Smooth muscle cell (in vitro differentiated cells): ENCODE data around the gene IDH3B. TPM values are rescaled to one million over a fixed set of nuclear protein-coding genes. Genes with fewer than 3 reads are reported as not detected.

ENCODE experiments used
- DNase-seq: peaks from one replicate; lab custom pipeline; 2025; ENCODE audit not compliant: unreplicated experiment; lab: John Stamatoyannopoulos, UW
- H2AFZ ChIP-seq: fragments of 200-600 bp; sonication (generic); 2 replicates; pipeline ENCODE4 v1.6.0; 2016; ENCODE audit warnings: antibody characterized with exemption, low read depth, mild to moderate bottlenecking
- H3F3A ChIP-seq: fragments of 200-600 bp; sonication (generic); 2 replicates; pipeline ENCODE4 v1.6.0; 2017; ENCODE audit warnings: antibody characterized with exemption, low read depth
- H3K27ac ChIP-seq: fragments of 200-600 bp; sonication (generic); 2 replicates; pipeline ENCODE4 v1.5.1; 2016; ENCODE audit warnings: low read depth, mild to moderate bottlenecking
- H3K27me3 ChIP-seq: fragments of 200-600 bp; sonication (generic); 2 replicates; pipeline ENCODE4 v1.6.1; 2016; ENCODE audit warnings: low read depth, mild to moderate bottlenecking
- H3K36me3 ChIP-seq: fragments of 200-600 bp; sonication (generic); 2 replicates; pipeline ENCODE4 v1.5.1; 2016; ENCODE audit warnings: low read depth
- H3K4me1 ChIP-seq: fragments of 200-600 bp; sonication (generic); 2 replicates; pipeline ENCODE4 v1.5.1; 2016; ENCODE audit warnings: low read depth
- H3K4me2 ChIP-seq: fragments of 200-600 bp; sonication (generic); 2 replicates; pipeline ENCODE4 v1.6.0; 2016; ENCODE audit warnings: mild to moderate bottlenecking
- H3K4me3 ChIP-seq: fragments of 200-600 bp; sonication (generic); 2 replicates; pipeline ENCODE4 v1.5.1; 2016; ENCODE audit warnings: mild to moderate bottlenecking
- H3K79me2 ChIP-seq: fragments of 200-600 bp; sonication (generic); 2 replicates; pipeline ENCODE4 v1.6.0; 2016; ENCODE audit warnings: low read depth, mild to moderate bottlenecking
- H3K9ac ChIP-seq: fragments of 200-600 bp; sonication (generic); 2 replicates; pipeline ENCODE4 v1.6.0; 2016; ENCODE audit warnings: low read depth
- H3K9me3 ChIP-seq: fragments of 200-600 bp; sonication (generic); replicated peaks from 2 replicates; pipeline ENCODE4 v1.5.1; 2016; ENCODE audit warnings: low read depth
- H4K20me1 ChIP-seq: fragments of 200-600 bp; sonication (generic); 2 replicates; pipeline ENCODE4 v1.6.0; 2016; ENCODE audit warnings: low read depth
- WGBS: methylation state at CpG from one replicate; pipeline ENCODE4 v1.1.7; 2016; ENCODE audit warnings: low lambda C conversion rate; 5-methylcytosine and 5-hydroxymethylcytosine counted together
- polyA plus RNA-seq: library from polyadenylated mRNA; unstranded; fragments of >200 nt; fragmentation: Nextera tagmentation; extraction: Ambion mirVana; gene quantifications from 2 replicates; pipeline ENCODE4 v1.2.1, GENCODE V29; 2016
- total RNA-seq: library from RNA; depleted of rRNA; stranded (reverse); fragments of >200 nt; gene quantifications from 2 replicates; pipeline ENCODE4 v1.2.3, GENCODE V29; 2014
- TF ChIP-seq, protein P1 (sequence below): fragments of 200-600 bp; sonication (generic); IDR thresholded peaks from 2 replicates; pipeline ENCODE4 v1.5.1; 2017; ENCODE audit warnings: borderline replicate concordance, mild to moderate bottlenecking, antibody characterized with exemption; ENCODE audit not compliant: insufficient read depth, poor library complexity, severe bottlenecking

IDH3B gene
- total and polyA plus RNA-seq, 2 experiments from 2014 or later = 64.2 to 89.6 TPM

DNA sequence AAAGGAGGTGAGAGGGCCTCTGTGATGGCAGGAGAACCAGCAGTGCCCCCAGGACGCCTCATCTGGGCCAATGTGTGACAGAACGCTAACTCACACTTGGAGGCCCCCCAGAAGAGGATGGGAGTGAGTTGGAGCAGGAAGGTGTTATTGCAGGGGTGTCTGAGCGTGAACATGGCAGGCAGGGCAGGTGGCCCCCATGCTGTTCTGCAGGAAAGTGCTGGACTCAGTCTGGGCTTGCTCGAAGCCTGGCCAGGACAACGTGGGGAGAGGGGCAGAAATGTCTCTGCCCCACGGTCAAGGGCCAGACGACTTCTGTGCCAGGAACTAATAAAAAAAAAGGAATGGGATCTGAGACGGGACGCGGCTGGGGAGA lies 27.6 kb upstream of the IDH3B start:
- H3K27ac ChIP-seq = no peak overlapping the region
- H2AFZ ChIP-seq = peak overlapping the region; percentile 91
- no peaks in the 10 kb centered on the region for H3K36me3 ChIP-seq
- TF ChIP-seq, protein P1, sequence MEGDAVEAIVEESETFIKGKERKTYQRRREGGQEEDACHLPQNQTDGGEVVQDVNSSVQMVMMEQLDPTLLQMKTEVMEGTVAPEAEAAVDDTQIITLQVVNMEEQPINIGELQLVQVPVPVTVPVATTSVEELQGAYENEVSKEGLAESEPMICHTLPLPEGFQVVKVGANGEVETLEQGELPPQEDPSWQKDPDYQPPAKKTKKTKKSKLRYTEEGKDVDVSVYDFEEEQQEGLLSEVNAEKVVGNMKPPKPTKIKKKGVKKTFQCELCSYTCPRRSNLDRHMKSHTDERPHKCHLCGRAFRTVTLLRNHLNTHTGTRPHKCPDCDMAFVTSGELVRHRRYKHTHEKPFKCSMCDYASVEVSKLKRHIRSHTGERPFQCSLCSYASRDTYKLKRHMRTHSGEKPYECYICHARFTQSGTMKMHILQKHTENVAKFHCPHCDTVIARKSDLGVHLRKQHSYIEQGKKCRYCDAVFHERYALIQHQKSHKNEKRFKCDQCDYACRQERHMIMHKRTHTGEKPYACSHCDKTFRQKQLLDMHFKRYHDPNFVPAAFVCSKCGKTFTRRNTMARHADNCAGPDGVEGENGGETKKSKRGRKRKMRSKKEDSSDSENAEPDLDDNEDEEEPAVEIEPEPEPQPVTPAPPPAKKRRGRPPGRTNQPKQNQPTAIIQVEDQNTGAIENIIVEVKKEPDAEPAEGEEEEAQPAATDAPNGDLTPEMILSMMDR = no peak
- DNase-seq = no peak
- no peaks in the 10 kb centered on the region for H3F3A ChIP-seq
- H3K4me3 ChIP-seq = peak overlapping the region; percentile 49
- peaks cover 8% of the 10 kb centered on the region for H3K4me1 ChIP-seq
- H4K20me1 ChIP-seq = peaks cover 22% of the 10 kb centered on the region
- peak overlapping the region; percentile 85 for H3K4me2 ChIP-seq
- peaks cover 36% of the 10 kb centered on the region for H3K27me3 ChIP-seq
- H3K9me3 ChIP-seq = no peaks in the 10 kb centered on the region
- no peak overlapping the region for H3K9ac ChIP-seq
- no peaks in the 10 kb centered on the region for H3K79me2 ChIP-seq
- WGBS = 62% methylated on average over 9 of the region's 10 CpGs

DNA sequence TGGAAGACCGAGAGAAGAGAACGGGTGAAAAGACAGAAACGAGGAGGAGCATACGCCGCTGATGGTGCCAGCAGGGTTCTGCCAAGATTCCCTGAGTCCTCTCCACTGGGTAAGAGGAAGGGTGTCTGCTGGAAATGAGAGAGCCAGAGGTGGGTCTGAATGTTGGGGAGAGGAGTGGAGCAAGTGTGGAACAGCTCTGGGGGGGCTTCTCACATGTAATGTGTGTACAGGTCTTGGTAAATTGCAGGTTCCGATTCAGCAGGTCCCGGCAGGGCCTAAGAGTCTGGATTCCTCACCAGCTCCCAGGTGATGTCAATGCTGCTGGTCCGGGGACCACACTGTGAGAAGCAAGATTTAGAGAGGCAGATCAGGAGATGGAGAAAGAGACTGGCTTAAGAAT lies 27.1 kb upstream of the IDH3B start:
- peaks cover 41% of the 10 kb centered on the region for H3K27me3 ChIP-seq
- no peak for DNase-seq
- H3K27ac ChIP-seq = no peak overlapping the region

DNA sequence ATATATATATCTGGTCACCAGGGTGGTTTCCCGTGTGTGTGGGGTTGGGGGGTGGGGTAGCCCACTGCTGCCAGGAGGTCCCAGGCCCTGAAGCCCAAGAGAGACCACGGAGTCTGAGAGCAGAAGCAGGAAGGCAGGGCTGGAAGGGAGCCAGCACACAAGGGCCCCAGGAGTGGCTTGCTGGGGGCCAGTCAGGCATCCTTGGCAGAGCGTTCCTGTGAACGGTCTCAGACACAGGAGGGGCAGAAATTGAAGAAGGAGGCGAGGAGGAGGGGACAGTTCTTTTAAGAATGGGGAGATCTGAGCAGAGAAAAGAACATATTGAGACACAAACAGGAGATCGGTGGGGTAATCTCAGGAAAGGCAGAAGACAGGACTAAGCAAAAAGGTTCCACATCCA lies 26.7 kb upstream of the IDH3B start:
- H3K9ac ChIP-seq = no peak overlapping the region
- H3K79me2 ChIP-seq = no peaks in the 10 kb centered on the region
- H3K27ac ChIP-seq = no peak overlapping the region
- no peak for DNase-seq
- H3K4me2 ChIP-seq = no peak overlapping the region
- TF ChIP-seq, protein P1 = no peak
- H3K9me3 ChIP-seq = no peaks in the 10 kb centered on the region
- WGBS = 80% methylated on average over 6 of the region's 6 CpGs
- H3K4me1 ChIP-seq = peaks cover 8% of the 10 kb centered on the region
- no peaks in the 10 kb centered on the region for H3K36me3 ChIP-seq
- no peak overlapping the region for H2AFZ ChIP-seq
- no peaks in the 10 kb centered on the region for H3F3A ChIP-seq
- no peak overlapping the region for H3K4me3 ChIP-seq
- peaks cover 18% of the 10 kb centered on the region for H4K20me1 ChIP-seq
- peaks cover 42% of the 10 kb centered on the region for H3K27me3 ChIP-seq

More for the DNA sequence above, 27.1 kb upstream of the IDH3B start:
- Histone ChIP-seq H3K4me3 (no peak overlapping the region), H2AFZ (no peak overlapping the region), H3F3A (no peaks in the 10 kb centered on the region), H3K79me2 (no peaks in the 10 kb centered on the region), H3K9ac (no peak overlapping the region), H3K4me1 (peaks cover 8% of the 10 kb centered on the region), H3K36me3 (no peaks in the 10 kb centered on the region), H3K4me2 (no peak overlapping the region), H4K20me1 (peaks cover 22% of the 10 kb centered on the region), H3K9me3 (no peaks in the 10 kb centered on the region)
- WGBS = 97% methylated on average over 8 of the region's 8 CpGs
- TF ChIP-seq, protein P1 = no peak

DNA sequence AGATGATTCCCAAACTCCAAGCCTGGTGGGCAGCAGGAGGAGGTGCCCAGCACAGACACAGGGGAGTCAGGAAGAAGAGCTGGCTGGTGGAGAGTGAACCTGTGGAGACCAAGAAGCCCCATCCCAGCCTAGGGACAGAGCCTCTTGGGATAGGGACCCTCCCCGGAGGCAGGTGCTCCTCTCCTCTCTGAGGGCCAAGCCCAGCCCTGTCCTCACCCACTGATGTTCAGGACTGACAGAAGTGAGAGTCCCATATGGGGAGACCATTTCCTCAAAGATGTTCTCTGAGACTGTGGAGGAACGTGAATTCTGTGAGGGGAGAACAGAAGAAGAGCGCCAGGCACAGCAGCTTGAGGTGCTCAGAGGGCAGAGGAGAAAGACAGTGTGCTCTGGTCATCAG lies 26.2 kb upstream of the IDH3B start:
- H3F3A ChIP-seq = no peaks in the 10 kb centered on the region
- H3K4me3 ChIP-seq = no peak overlapping the region
- H3K27me3 ChIP-seq = peaks cover 46% of the 10 kb centered on the region
- no peak overlapping the region for H3K4me2 ChIP-seq
- no peak overlapping the region for H3K27ac ChIP-seq
- peaks cover 7% of the 10 kb centered on the region for H3K4me1 ChIP-seq
- H3K9me3 ChIP-seq = no peaks in the 10 kb centered on the region
- peaks cover 13% of the 10 kb centered on the region for H4K20me1 ChIP-seq
- TF ChIP-seq, protein P1 = no peak
- WGBS = 73% methylated on average over 3 of the region's 3 CpGs
- DNase-seq = no peak
- H3K36me3 ChIP-seq = no peaks in the 10 kb centered on the region
- H2AFZ ChIP-seq = no peak overlapping the region
- no peak overlapping the region for H3K9ac ChIP-seq
- H3K79me2 ChIP-seq = no peaks in the 10 kb centered on the region
